NB4 (cell line): ENCODE results near the gene KLF2.

Source experiments
- DNase-seq: peaks from one replicate; pipeline ENCODE4 v3.0.0; 2010; ENCODE audit warnings: low read depth
- H3K4me3 ChIP-seq: one replicate; pipeline ENCODE4 v1.5.1; 2011; ENCODE audit warnings: mild to moderate bottlenecking, low read depth, low read length, moderate library complexity
- MYC ChIP-seq: IDR thresholded peaks from 2 replicates; pipeline ENCODE4 v1.6.1; 2011; ENCODE audit warnings: low read depth, low read length
- POLR2A ChIP-seq: IDR thresholded peaks from 2 replicates; pipeline ENCODE4 v1.6.1; 2011; ENCODE audit warnings: mild to moderate bottlenecking; ENCODE audit not compliant: insufficient read length; ENCODE audit errors: extremely low read depth
- TF ChIP-seq, protein P1 (sequence below): IDR thresholded peaks from one replicate; pipeline ENCODE4 v1.5.1; 2012; ENCODE audit warnings: low read depth, low read length
- TF ChIP-seq, protein P2 (sequence below): IDR thresholded peaks from 2 replicates; pipeline ENCODE4 v1.6.1; 2011; ENCODE audit warnings: low read depth, low read length

Gene KLF2

DNA sequence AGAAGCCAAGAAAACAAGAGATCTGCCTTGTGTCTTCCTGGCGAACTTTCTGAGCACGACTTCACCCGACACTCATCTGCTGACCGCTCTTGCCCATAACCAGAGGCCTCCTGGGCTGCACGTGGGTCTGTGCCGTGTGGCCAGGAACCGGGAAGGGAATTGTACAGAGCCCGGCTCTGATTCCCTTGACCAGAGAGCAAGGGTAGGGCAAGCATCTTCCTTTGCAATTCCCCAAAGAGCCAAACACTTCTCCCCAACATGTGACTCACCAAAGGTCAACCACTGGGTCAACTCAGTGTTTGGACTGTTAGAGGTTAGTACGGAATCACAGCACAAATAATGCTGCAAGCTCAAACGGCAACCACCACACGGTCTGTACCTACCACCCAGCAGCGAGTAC, 48.9 kb downstream of the KLF2 start:
- no peak for DNase-seq
- TF ChIP-seq, protein P1, sequence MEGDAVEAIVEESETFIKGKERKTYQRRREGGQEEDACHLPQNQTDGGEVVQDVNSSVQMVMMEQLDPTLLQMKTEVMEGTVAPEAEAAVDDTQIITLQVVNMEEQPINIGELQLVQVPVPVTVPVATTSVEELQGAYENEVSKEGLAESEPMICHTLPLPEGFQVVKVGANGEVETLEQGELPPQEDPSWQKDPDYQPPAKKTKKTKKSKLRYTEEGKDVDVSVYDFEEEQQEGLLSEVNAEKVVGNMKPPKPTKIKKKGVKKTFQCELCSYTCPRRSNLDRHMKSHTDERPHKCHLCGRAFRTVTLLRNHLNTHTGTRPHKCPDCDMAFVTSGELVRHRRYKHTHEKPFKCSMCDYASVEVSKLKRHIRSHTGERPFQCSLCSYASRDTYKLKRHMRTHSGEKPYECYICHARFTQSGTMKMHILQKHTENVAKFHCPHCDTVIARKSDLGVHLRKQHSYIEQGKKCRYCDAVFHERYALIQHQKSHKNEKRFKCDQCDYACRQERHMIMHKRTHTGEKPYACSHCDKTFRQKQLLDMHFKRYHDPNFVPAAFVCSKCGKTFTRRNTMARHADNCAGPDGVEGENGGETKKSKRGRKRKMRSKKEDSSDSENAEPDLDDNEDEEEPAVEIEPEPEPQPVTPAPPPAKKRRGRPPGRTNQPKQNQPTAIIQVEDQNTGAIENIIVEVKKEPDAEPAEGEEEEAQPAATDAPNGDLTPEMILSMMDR = no peak
- TF ChIP-seq POLR2A = no peak
- TF ChIP-seq MYC = no peak
- TF ChIP-seq, protein P2, sequence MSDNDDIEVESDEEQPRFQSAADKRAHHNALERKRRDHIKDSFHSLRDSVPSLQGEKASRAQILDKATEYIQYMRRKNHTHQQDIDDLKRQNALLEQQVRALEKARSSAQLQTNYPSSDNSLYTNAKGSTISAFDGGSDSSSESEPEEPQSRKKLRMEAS = no peak
- no peak overlapping the region for H3K4me3 ChIP-seq

DNA sequence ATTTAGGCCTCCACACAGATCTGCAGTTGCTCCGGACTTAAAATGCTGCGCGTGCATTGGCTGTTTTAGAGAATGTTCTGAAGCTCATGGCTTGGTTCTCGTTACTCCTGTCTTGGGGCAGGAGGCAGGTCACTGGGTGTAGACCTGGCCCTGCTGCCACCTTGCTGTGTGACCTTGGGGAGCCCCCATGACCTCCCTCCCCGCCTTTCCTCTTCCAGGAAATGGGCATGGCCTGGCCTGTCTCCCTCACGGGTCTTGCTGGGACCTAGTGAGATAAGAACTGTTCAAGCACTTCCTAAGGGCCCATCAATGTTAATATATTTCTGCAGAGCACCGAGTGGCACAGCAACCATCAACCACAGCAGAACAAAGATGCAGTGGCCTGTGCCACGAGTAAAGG, 49.4 kb downstream of the KLF2 start:
- TF ChIP-seq, protein P2 = no peak
- TF ChIP-seq POLR2A = no peak
- TF ChIP-seq MYC = no peak
- TF ChIP-seq, protein P1 = no peak
- no peak overlapping the region for H3K4me3 ChIP-seq
- no peak for DNase-seq

DNA sequence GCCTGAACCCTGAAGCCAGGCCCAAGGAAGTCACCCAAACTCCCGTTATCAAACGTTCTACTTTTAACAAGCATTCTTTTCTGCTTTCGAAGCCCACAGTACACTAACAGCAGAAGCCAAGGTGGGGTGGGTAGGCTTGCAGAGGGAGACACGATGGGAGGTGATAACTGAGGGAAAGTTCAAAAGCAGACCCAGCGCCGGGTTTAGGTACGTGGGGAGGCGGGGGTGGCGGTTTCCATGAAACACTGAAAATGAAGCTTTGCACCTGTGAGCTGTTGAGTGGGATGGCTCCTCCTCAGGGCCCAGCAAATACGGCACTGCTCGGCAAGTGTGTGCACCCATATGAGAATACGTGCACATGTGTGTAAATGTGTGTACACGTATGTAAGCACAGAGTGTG, 49.8 kb downstream of the KLF2 start:
- no peak for DNase-seq
- H3K4me3 ChIP-seq = no peak overlapping the region
- TF ChIP-seq, protein P1 = no peak
- TF ChIP-seq MYC (no peak), POLR2A (no peak)
- TF ChIP-seq, protein P2 = no peak

DNA sequence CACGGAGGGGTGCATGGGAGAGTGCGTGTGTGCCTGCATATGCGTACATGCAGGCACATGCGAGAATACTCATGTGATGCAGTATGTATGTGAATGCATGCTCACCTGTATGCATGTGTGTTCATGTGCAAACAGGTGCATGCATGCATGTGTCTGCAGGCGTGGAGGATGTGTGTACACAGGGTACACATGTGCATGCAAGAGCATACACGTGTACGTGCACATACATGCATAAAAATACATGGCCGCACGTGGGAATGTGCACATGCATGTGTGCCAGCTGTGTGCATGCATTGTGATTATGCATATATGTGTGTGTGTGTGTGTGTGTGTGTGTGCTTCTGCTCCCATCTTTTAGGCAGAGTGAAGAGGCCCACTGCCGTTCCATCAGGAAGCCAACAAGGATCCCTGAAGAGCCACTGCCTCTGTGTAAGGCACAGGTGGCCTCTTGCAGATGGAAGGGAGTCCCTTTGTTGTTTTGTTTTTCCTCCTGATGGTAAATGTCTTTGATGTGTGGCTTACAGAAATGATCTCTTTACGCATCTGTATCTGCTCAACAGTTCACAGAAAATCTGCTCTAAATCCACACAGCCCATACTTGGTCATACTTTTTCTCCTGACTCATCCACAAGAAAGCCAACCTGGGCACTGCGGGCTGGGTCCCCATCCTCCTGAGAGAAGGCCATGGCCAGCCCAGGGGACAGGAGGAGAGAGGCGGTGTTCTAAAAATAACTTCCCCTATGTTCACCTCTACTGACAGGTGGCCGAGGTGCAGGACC, 50.7 kb downstream of the KLF2 start:
- TF ChIP-seq, protein P2 = no peak
- TF ChIP-seq, protein P1 = no peak
- TF ChIP-seq MYC (no peak), POLR2A (no peak)
- H3K4me3 ChIP-seq = no peak overlapping the region
- no peak for DNase-seq

DNA sequence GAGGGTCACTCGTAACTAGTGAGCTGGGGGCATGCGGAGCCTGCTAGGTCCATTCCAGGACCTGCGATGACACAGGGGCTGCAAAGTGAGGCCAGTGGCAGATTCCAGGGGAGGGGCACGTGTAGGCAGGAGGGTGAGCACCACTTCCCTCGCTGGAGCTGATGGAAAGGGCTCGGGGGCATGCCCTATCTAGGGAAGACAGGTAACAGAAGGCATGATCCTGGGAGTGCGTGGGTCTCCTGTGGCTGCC, 51.2 kb downstream of the KLF2 start:
- H3K4me3 ChIP-seq = no peak overlapping the region
- no peak for TF ChIP-seq POLR2A
- DNase-seq = no peak

DNA sequence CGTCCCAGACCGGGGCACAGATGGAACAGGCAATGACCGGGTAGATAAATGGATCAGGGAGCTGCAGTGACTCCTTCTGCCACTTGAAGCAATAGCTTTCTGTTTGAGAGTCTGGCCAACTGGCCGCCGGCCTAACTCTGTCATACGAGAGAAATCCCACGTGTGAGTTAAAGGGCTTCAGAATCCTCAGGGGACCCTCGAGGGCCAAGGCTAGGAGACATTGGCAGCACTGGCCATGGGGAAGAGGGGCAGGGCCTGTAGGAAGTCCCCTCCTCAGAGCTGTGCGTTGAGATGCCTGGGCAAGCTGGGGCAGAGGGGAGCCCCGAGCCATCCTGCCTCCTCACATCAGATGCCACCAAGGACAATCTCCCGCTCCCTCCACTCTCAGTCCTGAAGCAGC, 51.6 kb downstream of the KLF2 start:
- DNase-seq = no peak
- TF ChIP-seq MYC = no peak
- TF ChIP-seq, protein P2 = no peak
- no peak for TF ChIP-seq POLR2A
- H3K4me3 ChIP-seq = no peak overlapping the region

DNA sequence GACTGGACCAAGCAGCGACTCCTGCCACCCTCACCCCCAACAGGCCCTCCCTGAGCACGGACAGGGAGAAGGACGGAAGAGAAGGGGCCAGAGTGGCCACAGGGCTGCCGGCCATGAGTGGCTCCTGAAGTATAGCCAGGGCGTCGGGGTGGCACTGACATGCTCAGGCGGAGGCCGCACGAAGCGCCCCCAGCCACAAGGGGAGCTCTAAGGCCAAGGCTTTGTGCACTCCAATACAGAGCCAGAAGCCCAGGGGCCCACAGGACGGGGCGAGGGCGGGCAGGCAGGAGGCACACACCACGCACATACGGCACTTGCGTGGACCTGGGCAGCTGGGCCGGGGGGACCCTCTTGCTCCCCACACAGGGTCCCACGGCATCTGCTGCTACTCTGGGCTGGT, 52.0 kb downstream of the KLF2 start:
- no peak for DNase-seq
- TF ChIP-seq, protein P1 = peak; percentile 53
- TF ChIP-seq POLR2A = no peak
- TF ChIP-seq, protein P2 = no peak
- TF ChIP-seq MYC = no peak
- no peak overlapping the region for H3K4me3 ChIP-seq
